K562 (cell line): ENCODE measurements around the gene ANKMY1. TPM values are rescaled to one million over a fixed set of nuclear protein-coding genes. Genes with fewer than 3 reads are reported as not detected.

Experiments
- ATAC-seq: fragments of 200-7000 bp; cut with Tn5 transposase; 3 replicates; pipeline ENCODE4 v1.9.1; 2020; ENCODE audit warnings: moderate library complexity
- BruUV-seq: library from RNA; stranded (reverse); fragments of 400-500 nt; replicated peaks from 2 replicates; lab custom pipeline; 2021; lab: Mats Ljungman, UMichigan
- CTCF ChIA-PET: fragments of 300-600 bp; formaldehyde crosslinking; extraction: SDS; loops from one replicate; lab custom pipeline; 2021; ENCODE audit warnings: low intra/inter-chr PET ratio; lab: Yijun Ruan, JAX
- POLR2A ChIA-PET: fragments of 300-600, 350-650 bp; sonication (Branson Sonifier 250); formaldehyde crosslinking; extraction: SDS; loops from one replicate; lab custom pipeline; 2021; ENCODE audit warnings: antibody characterized with exemption, inconsistent platforms; lab: Yijun Ruan, JAX
- DNase-seq, 4 experiments: peaks; one replicate each; pipeline versions ENCODE4 v3.0.0 to v3.0.0-alpha.2; 2011 to 2018; ENCODE audit warnings: low spot score in 3 of 4, mixed read lengths in 3 of 4; ENCODE audit errors: extremely low read depth in 1 of 4
- FAIRE-seq: peaks from 2 replicates; lab custom pipeline; 2011; peaks lifted over from hg19 to GRCh38; lab: Jason Lieb, UNC
- H2AFZ ChIP-seq: 2 replicates; pipeline ENCODE4 v1.6.0; 2011; ENCODE audit warnings: low read depth, low read length, control low read depth, inconsistent platforms
- H3K27ac ChIP-seq: fragments of 200-600 bp; 3 replicates; pipeline ENCODE4 v1.8.0; 2011; ENCODE audit warnings: low read depth, mild to moderate bottlenecking, control low read depth, inconsistent platforms, low read length, moderate library complexity, mixed read lengths; ENCODE audit errors: extremely low read depth
- H3K27me3 ChIP-seq, 2 experiments: fragments of 300-600 bp in 1 of 2; 2 replicates in 1 of 2; 3 replicates in 1 of 2; pipeline versions ENCODE4 v1.6.0 to v1.8.0; 2011; ENCODE audit warnings: inconsistent platforms in 2 of 2, low read length in 2 of 2, mild to moderate bottlenecking in 1 of 2, mixed read lengths in 1 of 2, moderate library complexity in 1 of 2; ENCODE audit not compliant: control insufficient read depth in 2 of 2, insufficient read depth in 2 of 2
- H3K36me3 ChIP-seq: fragments of 300-600 bp; 3 replicates; pipeline ENCODE4 v1.8.0; 2011; ENCODE audit warnings: mild to moderate bottlenecking, low read length, inconsistent platforms; ENCODE audit not compliant: control insufficient read depth, insufficient read depth
- H3K4me1 ChIP-seq, 2 experiments: fragments of 200-600 bp in 1 of 2; replicated peaks in 1 of 2; 2 replicates in 1 of 2; 3 replicates in 1 of 2; pipeline versions ENCODE4 v1.5.1 to v1.8.0; 2011; ENCODE audit warnings: inconsistent platforms in 2 of 2, low read length in 2 of 2, mild to moderate bottlenecking in 1 of 2, mixed read lengths in 1 of 2, moderate library complexity in 1 of 2; ENCODE audit not compliant: control insufficient read depth in 2 of 2, insufficient read depth in 2 of 2
- H3K4me2 ChIP-seq: 2 replicates; pipeline ENCODE4 v1.6.1; 2011; ENCODE audit warnings: low read length, control low read depth, inconsistent platforms, mixed read lengths; ENCODE audit not compliant: insufficient read depth
- H3K4me3 ChIP-seq: fragments of 200-600 bp; sonication (generic), shearing (Covaris generic); 2 replicates; pipeline ENCODE4 v1.5.1; 2016; ENCODE audit warnings: control low read depth, inconsistent platforms
- H3K79me2 ChIP-seq: fragments of 200-600 bp; 3 replicates; pipeline ENCODE4 v1.8.0; 2011; ENCODE audit warnings: low read length, inconsistent platforms; ENCODE audit not compliant: control insufficient read depth, insufficient read depth
- H3K9ac ChIP-seq, 2 experiments: 2 replicates each; pipeline versions ENCODE4 v1.6.0 to v1.6.1; 2011; ENCODE audit warnings: low read depth in 2 of 2, low read length in 2 of 2, control low read depth in 1 of 2, inconsistent platforms in 1 of 2, mild to moderate bottlenecking in 1 of 2, mixed read lengths in 1 of 2; ENCODE audit not compliant: insufficient read depth in 1 of 2
- H3K9me1 ChIP-seq: one replicate; pipeline ENCODE4 v1.6.0; 2011; ENCODE audit warnings: inconsistent platforms, mild to moderate bottlenecking, low read length, moderate library complexity; ENCODE audit not compliant: control insufficient read depth, insufficient read depth
- H3K9me3 ChIP-seq: replicated peaks from 2 replicates; pipeline ENCODE4 v1.5.1; 2011; ENCODE audit warnings: low read depth, low read length, inconsistent platforms; ENCODE audit not compliant: control insufficient read depth, insufficient read depth
- H4K20me1 ChIP-seq: replicated peaks from 2 replicates; pipeline ENCODE4 v1.6.1; 2011; ENCODE audit warnings: low read length, inconsistent platforms, mixed read lengths; ENCODE audit not compliant: control insufficient read depth, insufficient read depth
- CXXC5 ChIP-seq: fragments of 250-450 bp; sonication (Bioruptor Pico); IDR thresholded peaks from 2 replicates; pipeline ENCODE4 v1.8.0; 2022; ENCODE audit warnings: inconsistent platforms, mild to moderate bottlenecking, moderate library complexity
- ELF4 ChIP-seq: fragments of 450-650 bp; formaldehyde crosslinking; IDR thresholded peaks from 2 replicates; pipeline ENCODE4 v1.4.0; 2022; ENCODE audit warnings: missing genetic modification characterization
- HDAC2 ChIP-seq: fragments of 450-650 bp; IDR thresholded peaks from 2 replicates; pipeline ENCODE4 v1.6.1; 2016; ENCODE audit warnings: mild to moderate bottlenecking
- MAFK ChIP-seq: IDR thresholded peaks from 2 replicates; pipeline ENCODE4 v1.6.1; 2011; ENCODE audit warnings: low read length, improper control_type of control experiment
- NCOR1 ChIP-seq: fragments of 450-650 bp; IDR thresholded peaks from 2 replicates; pipeline ENCODE4 v1.6.1; 2016; ENCODE audit warnings: mild to moderate bottlenecking, moderate library complexity
- RBFOX2 ChIP-seq: fragments of 200-400 bp; formaldehyde crosslinking; IDR thresholded peaks from 2 replicates; pipeline ENCODE4 v1.6.1; 2017; ENCODE audit warnings: low read depth, mild to moderate bottlenecking, low read length, moderate library complexity
- RBM17 ChIP-seq: fragments of 200-400 bp; formaldehyde crosslinking; IDR thresholded peaks from 2 replicates; pipeline ENCODE4 v1.6.1; 2017; ENCODE audit warnings: low read depth, mild to moderate bottlenecking, low read length, borderline replicate concordance
- RCOR1 ChIP-seq, 2 experiments: IDR thresholded peaks; 2 replicates each; pipeline ENCODE4 v1.6.1; 2012; ENCODE audit warnings: low read depth in 2 of 2, low read length in 2 of 2, borderline replicate concordance in 1 of 2, improper control_type of control experiment in 1 of 2
- TBP ChIP-seq: optimal IDR thresholded peaks from 2 replicates; pipeline ENCODE3; 2011; ENCODE audit warnings: low read depth, low read length, improper control_type of control experiment
- TCFL5 ChIP-seq: fragments of 250-450 bp; sonication (Bioruptor Pico); conservative IDR thresholded peaks from 2 replicates; pipeline ENCODE4 v1.6.1; 2021; ENCODE audit warnings: mild to moderate bottlenecking, moderate library complexity, matching md5 sums
- TEAD1 ChIP-seq, 2 experiments: fragments of 450-650 bp in 1 of 2; sonication (generic) in 1 of 2; formaldehyde crosslinking; IDR thresholded peaks; 2 replicates each; pipeline versions ENCODE4 v1.4.0 to v1.8.0; 2020 to 2022; ENCODE audit warnings: mild to moderate bottlenecking in 2 of 2, missing genetic modification reagents in 1 of 2
- TEAD4 ChIP-seq, 2 experiments: sonication (generic) in 1 of 2; formaldehyde crosslinking in 1 of 2; IDR thresholded peaks; 2 replicates each; pipeline versions ENCODE4 v1.6.1 to v1.8.0; 2012 to 2022; ENCODE audit warnings: borderline replicate concordance in 1 of 2, inconsistent platforms in 1 of 2, low read length in 1 of 2, mild to moderate bottlenecking in 1 of 2, missing genetic modification reagents in 1 of 2
- ZBED1 ChIP-seq: IDR thresholded peaks from 2 replicates; pipeline ENCODE4 v1.6.1; 2014
- ZBTB5 ChIP-seq: fragments of 450-650 bp; IDR thresholded peaks from 2 replicates; pipeline ENCODE4 v1.6.1; 2017; ENCODE audit warnings: antibody characterized with exemption
- ZNF561 ChIP-seq: fragments of 450-650 bp; formaldehyde crosslinking; conservative IDR thresholded peaks from 2 replicates; pipeline ENCODE4 v1.4.0; 2020; ENCODE audit warnings: mild to moderate bottlenecking, moderate library complexity
- ZNF584 ChIP-seq: fragments of 200-800 bp; sonication (Bioruptor generic); IDR thresholded peaks from 2 replicates; pipeline ENCODE4 v1.6.1; 2016; ENCODE audit warnings: low read depth, mild to moderate bottlenecking, missing genetic modification characterization, missing compliant biosample characterization
- ZNF830 ChIP-seq: fragments of 250-450 bp; sonication (Bioruptor Pico); IDR thresholded peaks from 2 replicates; pipeline ENCODE4 v1.5.0; 2021; ENCODE audit warnings: mild to moderate bottlenecking
- WGBS: fragments of 100-300 bp; shearing (Covaris generic); methylation state at CpG from one replicate; pipeline ENCODE4 v1.1.6; 2016; ENCODE audit warnings: low coverage, mixed read lengths; ENCODE audit not compliant: insufficient coverage; ENCODE audit errors: missing lambda C conversion rate; 5-methylcytosine and 5-hydroxymethylcytosine counted together
- in situ Hi-C: fragments of 300-500 bp; cut with MboI; formaldehyde crosslinking; loops from 4 replicates; pipeline ENCODE4 v1.15.0; 2018; ENCODE audit warnings: inconsistent platforms, mixed read lengths
- intact Hi-C: fragments of 100-400 bp; cut with micrococcal nuclease; formaldehyde crosslinking; loops from 2 replicates; pipeline ENCODE4 v1.14.2; 2022
- polyA plus RNA-seq, 8 experiments: library from polyadenylated mRNA; depleted of rRNA in 4 of 8; stranded (reverse) in 5 of 8; unstranded in 3 of 8; fragments of >200 nt; fragmentation: Nextera tagmentation in 2 of 8; fragmentation: Illumina TruSeq in 1 of 8; extraction: Ambion mirVana in 2 of 8; extraction: Trizol in 1 of 8; gene quantifications; 2 replicates each; pipeline versions ENCODE4 v1.2.1 to v1.2.3, GENCODE V29; 2011 to 2014; ENCODE audit warnings: inconsistent platforms in 1 of 8, missing spikeins in 1 of 8
- total RNA-seq, 7 experiments: library from RNA; depleted of rRNA in 6 of 7; stranded (reverse); fragments of >200 nt in 6 of 7; fragmentation: Illumina TruSeq in 2 of 7; extraction: Trizol in 2 of 7; gene quantifications; 2 replicates each; pipeline versions ENCODE4 v1.2.1 to v1.2.3, GENCODE V29; 2011 to 2021; ENCODE audit warnings: low replicate concordance in 1 of 7

Gene ANKMY1
- total and polyA plus RNA-seq, 9 of the 15 experiments (the other 6 are each of a cell fraction or from before 2014, with no cell fraction given) = 0.75 to 15.1 (median 11.7) TPM

- Histone ChIP-seq H3K4me1 (no peaks in the 10 kb centered on the region; a peak in 1 of 5 replicates), H3K79me2 (no peaks in the 10 kb centered on the region; the same call in 2 of the 3 replicates), H3K36me3 (peaks cover 39% of the 10 kb centered on the region; the same call in 2 of the 3 replicates), H3K27me3 (no peaks in the 10 kb centered on the region), H2AFZ (no peak overlapping the region), H3K9me3 (peaks cover 18% of the 10 kb centered on the region), H3K9ac (no peak overlapping the region), H3K4me3 (no peak overlapping the region), H4K20me1 (no peaks in the 10 kb centered on the region), H3K27ac (no peak overlapping the region), H3K4me2 (no peak overlapping the region), H3K9me1 (no peaks in the 10 kb centered on the region)
- ATAC-seq = no peak
- FAIRE-seq = no peak
- 92% methylated on average over 7 of the region's 13 CpGs for WGBS
- BruUV-seq = no TSS peak
- CTCF ChIA-PET = no interaction called here
- no peak for DNase-seq
- intact Hi-C loops (no loop called here), in situ Hi-C loops (no loop called here)
- POLR2A ChIA-PET = interaction anchor here (0.5 to 0.7 kb wide), 3 partner anchors 13 to 218 kb away, joined by 3 to 4 read pairs (median 3); no protein-coding TSS in a partner anchor
- TF ChIP-seq ZBTB5 = no peak
- no peak for TF ChIP-seq ZNF584 (CRISPR knock-in tag)
- TF ChIP-seq RCOR1 (IDR thresholded peaks at IDR 0.05; ENCODE audit: borderline replicate concordance in 1 of 2, low read depth in 2 of 2, low read length in 2 of 2) = no peak
- TF ChIP-seq ZNF561 (CRISPR knock-in tag) = no peak
- TF ChIP-seq TEAD4 (IDR thresholded peaks at IDR 0.05; ENCODE audit: low read length) = no peak
- TF ChIP-seq TEAD4 (CRISPR knock-in tag; IDR thresholded peaks at IDR 0.05; ENCODE audit: borderline replicate concordance) = no peak
- no peak for TF ChIP-seq TCFL5 (CRISPR knock-in tag)
- TF ChIP-seq ZBED1 = no peak
- no peak for TF ChIP-seq MAFK
- no peak for TF ChIP-seq TEAD1 (CRISPR knock-in tag; IDR thresholded peaks at IDR 0.05)
- no peak for TF ChIP-seq HDAC2
- no peak for TF ChIP-seq RBM17
- TF ChIP-seq NCOR1 = no peak
- TF ChIP-seq ELF4 (CRISPR knock-in tag) = no peak
- no peak for TF ChIP-seq TBP
- TF ChIP-seq ZNF830 (CRISPR knock-in tag) = no peak
- TF ChIP-seq CXXC5 (CRISPR knock-in tag) = no peak
- TF ChIP-seq RBFOX2 = no peak
These were observed 29.3 kb downstream of the ANKMY1 start for GRCh38 chr2:240528406-240529040.
